Effector memory CD4-positive, alpha-beta T cell (primary cell): ENCODE results near the gene CMTM3.
"Not testable (repeated sequence)": the region's sequence is repeated elsewhere in the genome, so short reads cannot be mapped to it uniquely, and the experiment has no call there.

Experiments used
- DNase-seq, 3 donors: peaks; one replicate each; pipeline ENCODE4 v3.0.0-alpha.2; 2020
- H3K27ac ChIP-seq: 2 replicates; pipeline ENCODE4 v1.7.0; 2013; ENCODE audit warnings: mild to moderate bottlenecking, low read length, moderate library complexity; ENCODE audit not compliant: insufficient read depth, poor library complexity, severe bottlenecking
- H3K27me3 ChIP-seq: replicated peaks from 2 replicates; pipeline ENCODE4 v1.7.0; 2013; ENCODE audit warnings: mild to moderate bottlenecking, low read length; ENCODE audit not compliant: insufficient read depth, control insufficient read depth, poor library complexity, severe bottlenecking
- H3K36me3 ChIP-seq: 2 replicates; pipeline ENCODE4 v1.7.0; 2013; ENCODE audit warnings: mild to moderate bottlenecking, low read length, moderate library complexity; ENCODE audit not compliant: control insufficient read depth, insufficient read depth
- H3K4me1 ChIP-seq: 2 replicates; pipeline ENCODE4 v1.7.0; 2013; ENCODE audit warnings: low read length, mild to moderate bottlenecking; ENCODE audit not compliant: control insufficient read depth, insufficient read depth, poor library complexity, severe bottlenecking
- H3K4me3 ChIP-seq: 2 replicates; pipeline ENCODE4 v1.7.0; 2013; ENCODE audit warnings: low read length, low read depth, mild to moderate bottlenecking; ENCODE audit not compliant: insufficient read depth, poor library complexity, severe bottlenecking
- H3K9me3 ChIP-seq: 2 replicates; pipeline ENCODE4 v1.7.0; 2013; ENCODE audit warnings: mild to moderate bottlenecking, low read length, moderate library complexity; ENCODE audit not compliant: control insufficient read depth
- total RNA-seq, 3 donors: gene quantifications; one replicate each; lab custom pipeline; 2026; lab: John Stamatoyannopoulos, UW

The CMTM3 gene, protein sequence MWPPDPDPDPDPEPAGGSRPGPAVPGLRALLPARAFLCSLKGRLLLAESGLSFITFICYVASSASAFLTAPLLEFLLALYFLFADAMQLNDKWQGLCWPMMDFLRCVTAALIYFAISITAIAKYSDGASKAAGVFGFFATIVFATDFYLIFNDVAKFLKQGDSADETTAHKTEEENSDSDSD
- 65.4 to 77.3 (median 77.1) reads per million in 3 donors for total RNA-seq

DNA sequence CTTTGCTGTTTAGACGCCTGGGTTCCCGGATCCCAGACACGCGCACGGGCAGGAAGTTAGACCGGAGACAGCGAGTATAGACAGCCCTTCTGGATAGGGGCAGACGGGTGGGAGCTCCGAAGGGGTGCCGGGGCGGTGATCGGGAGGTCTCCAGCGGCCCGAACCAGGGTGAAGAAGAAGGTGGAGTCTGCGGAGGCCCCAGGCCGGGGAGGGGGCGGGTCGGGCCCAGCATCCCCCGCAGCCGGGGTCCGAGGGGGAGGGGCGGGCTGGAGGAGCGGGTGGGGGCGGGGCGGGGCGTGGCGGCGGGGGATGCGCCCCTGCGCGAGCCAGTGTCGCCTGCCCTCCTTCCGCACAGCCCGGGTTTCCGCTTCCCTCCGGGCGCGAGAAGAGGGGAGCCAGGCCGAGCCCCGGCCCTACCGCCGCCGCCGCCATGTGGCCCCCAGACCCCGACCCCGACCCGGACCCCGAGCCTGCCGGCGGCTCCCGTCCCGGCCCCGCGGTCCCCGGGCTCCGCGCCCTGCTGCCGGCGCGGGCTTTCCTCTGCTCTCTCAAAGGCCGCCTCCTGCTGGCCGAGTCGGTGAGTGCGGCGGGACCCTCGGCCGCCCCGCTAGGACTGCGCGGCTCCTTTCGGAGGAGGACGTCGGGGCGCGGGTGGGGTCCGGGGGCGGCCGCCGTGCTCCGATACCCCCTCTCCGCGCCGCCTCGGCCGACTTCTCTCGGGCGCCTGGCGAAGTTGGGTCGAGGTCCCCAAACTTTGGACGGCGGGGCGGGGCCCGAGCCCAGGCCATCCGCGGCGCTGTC is at the start of gene CMTM3:
Gene CMTM3, plus strand, starts transcription at position 329 of the 801 bp plus-strand sequence. Its CDS starts 102 bp downstream, at position 431.
- DNase-seq = peak; percentile 32 to 56 (median 46)
- Histone ChIP-seq H3K36me3 (peaks cover 8% of the 10 kb centered on the region), H3K9me3 (no peaks in the 10 kb centered on the region), H3K4me3 (peak within 1 kb of the TSS; percentile 85), H3K27ac (peak within 1 kb of the TSS; percentile 79), H3K4me1 (peaks cover 20% of the 10 kb centered on the region), H3K27me3 (no peaks in the 10 kb centered on the region)

DNA sequence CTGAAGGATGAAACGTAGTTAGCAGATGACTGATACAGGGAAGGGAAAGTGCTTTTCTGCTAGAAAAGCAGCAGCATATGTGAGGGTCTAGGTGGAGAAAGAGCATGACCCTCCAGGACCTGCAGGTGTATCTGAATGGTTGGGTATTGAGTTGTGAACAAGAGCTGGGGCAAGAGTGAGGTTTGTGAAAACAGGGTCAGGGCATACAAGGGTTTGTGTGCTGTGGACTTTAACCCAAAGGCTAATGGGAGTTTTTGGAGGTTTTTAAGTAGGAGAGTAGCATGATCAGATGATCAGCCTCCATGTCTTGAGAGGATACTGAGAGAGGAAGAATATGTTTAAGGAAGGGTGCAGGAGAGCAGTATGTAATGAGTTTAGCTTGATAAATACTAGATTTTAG is 44.4 kb upstream of the CMTM3 start:
- Histone ChIP-seq H3K27ac (no peak overlapping the region), H3K4me3 (no peak overlapping the region), H3K9me3 (no peaks in the 10 kb centered on the region), H3K36me3 (peaks cover 13% of the 10 kb centered on the region), H3K4me1 (peaks cover 41% of the 10 kb centered on the region), H3K27me3 (no peaks in the 10 kb centered on the region)
- DNase-seq = no peak

DNA sequence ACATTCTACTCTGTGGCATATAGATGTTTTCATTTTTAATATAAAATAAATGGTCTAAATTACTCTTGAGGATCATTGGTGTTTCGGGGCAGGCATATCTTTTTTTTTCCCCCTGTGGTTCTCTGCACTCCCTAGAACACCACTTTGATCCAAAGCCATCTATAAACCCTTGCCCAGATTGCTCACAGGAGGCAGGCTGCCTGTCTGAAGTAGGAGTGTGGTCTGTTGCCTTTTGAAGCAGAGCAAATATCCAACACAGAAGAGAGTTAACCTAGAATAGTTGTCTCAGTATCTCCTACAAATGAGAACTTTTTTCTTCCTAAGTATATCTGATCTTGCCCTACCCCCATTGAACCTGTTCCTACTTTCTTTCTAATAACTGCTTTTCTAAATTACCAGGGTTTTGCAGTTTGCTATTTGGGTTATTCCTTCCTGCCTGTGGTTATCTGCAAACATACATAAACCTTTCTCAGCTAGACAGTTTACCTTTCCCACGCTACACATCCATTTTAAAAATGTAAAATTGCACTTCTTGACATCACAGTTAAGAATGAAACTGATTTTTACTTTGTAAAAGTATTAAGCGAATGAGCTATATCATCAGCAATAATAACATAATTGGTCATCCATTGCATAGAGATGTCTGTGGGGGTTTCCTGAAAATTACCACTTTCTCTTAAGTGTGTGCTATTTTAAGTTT is 43.0 kb upstream of the CMTM3 start:
- no peak for DNase-seq
- Histone ChIP-seq H3K27me3 (no peaks in the 10 kb centered on the region), H3K27ac (peak overlapping the region; percentile 41), H3K4me1 (peaks cover 30% of the 10 kb centered on the region), H3K4me3 (no peak overlapping the region), H3K36me3 (peaks cover 24% of the 10 kb centered on the region), H3K9me3 (no peaks in the 10 kb centered on the region)

DNA sequence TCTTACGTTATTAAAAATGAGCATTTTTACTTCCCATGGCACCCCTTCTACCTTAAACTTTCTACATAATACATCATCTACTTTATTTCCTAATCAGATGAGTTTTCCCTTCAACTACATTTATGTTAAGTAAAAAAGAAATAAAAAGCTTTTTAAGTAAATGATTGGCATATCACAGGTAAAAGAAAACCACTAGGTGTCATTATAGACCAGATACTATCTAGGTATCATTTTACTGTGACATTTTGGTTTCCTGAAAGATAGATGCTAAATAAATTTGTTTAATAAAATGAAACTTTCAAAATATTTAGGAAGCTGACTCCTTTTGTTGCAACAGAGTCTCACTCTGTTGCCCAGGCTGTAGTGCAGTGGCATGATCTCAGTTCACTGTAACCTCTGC is 42.1 kb upstream of the CMTM3 start:
- H3K36me3 ChIP-seq = peaks cover 28% of the 10 kb centered on the region

DNA sequence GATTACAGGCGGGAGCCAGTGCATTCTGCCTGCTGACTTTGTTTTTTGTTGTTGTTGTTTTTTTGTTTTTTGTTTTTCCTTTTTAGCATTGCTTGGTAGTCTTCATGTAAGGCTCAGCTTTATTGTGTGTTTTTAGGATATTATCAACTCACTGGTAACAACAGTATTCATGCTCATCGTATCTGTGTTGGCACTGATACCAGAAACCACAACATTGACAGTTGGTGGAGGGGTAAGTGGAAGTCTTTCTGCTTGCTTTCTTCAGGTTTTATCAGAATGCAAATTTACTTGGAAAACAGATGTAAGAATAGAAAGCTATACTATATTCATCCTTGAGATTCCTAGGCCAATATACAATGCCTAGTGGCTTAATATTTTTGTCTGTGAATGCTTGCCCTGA is 41.5 kb upstream of the CMTM3 start:
- peaks cover 30% of the 10 kb centered on the region for H3K4me1 ChIP-seq
- no peak for DNase-seq
- H3K36me3 ChIP-seq = peaks cover 28% of the 10 kb centered on the region
- no peaks in the 10 kb centered on the region for H3K27me3 ChIP-seq
- no peak overlapping the region for H3K27ac ChIP-seq
- H3K4me3 ChIP-seq = no peak overlapping the region
- H3K9me3 ChIP-seq = no peaks in the 10 kb centered on the region

More for the DNA sequence above, 42.1 kb upstream of the CMTM3 start:
- no peak for DNase-seq
- Histone ChIP-seq H3K27me3 (no peaks in the 10 kb centered on the region), H3K4me3 (no peak overlapping the region), H3K9me3 (no peaks in the 10 kb centered on the region), H3K4me1 (peaks cover 30% of the 10 kb centered on the region), H3K27ac (no peak overlapping the region)

DNA sequence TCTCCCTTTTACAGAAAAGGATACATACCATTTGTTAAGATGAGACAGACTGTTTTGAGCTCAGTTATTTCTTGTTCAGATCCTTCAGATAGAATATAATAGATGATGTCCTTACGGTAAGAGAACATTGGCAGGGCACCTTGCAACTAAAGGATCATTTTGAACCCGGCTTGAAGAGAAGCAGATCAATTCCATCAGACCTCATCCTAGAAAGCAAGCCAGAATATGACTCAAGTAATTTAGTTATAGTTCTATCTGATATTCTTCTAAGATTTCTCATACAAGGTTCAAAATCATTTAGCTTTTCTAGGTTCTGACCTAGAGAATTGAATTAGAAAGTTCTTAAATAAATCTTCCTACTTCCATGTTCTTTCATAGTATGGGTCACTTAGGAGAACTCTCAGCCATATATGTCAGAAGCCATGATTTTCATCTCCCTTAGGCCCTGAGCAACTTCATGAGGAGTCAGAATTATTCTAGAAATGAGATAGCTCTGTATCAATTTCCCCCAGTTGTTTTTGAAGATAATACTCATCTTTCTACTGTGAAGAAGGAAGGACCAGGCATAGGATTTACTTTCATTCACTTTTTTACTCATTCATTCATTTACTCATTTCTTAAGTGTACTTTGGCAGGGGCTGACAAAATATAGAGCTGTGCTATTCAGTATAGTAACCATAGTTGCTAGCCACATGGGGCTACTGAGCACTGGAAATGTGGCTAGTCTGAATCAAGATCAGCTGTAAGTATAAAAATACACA is 40.8 kb upstream of the CMTM3 start:
- no peak overlapping the region for H3K4me3 ChIP-seq
- H3K36me3 ChIP-seq = peaks cover 21% of the 10 kb centered on the region
- H3K27me3 ChIP-seq = no peaks in the 10 kb centered on the region
- no peak for DNase-seq
- peaks cover 30% of the 10 kb centered on the region for H3K4me1 ChIP-seq
- H3K9me3 ChIP-seq = no peaks in the 10 kb centered on the region
- no peak overlapping the region for H3K27ac ChIP-seq

DNA sequence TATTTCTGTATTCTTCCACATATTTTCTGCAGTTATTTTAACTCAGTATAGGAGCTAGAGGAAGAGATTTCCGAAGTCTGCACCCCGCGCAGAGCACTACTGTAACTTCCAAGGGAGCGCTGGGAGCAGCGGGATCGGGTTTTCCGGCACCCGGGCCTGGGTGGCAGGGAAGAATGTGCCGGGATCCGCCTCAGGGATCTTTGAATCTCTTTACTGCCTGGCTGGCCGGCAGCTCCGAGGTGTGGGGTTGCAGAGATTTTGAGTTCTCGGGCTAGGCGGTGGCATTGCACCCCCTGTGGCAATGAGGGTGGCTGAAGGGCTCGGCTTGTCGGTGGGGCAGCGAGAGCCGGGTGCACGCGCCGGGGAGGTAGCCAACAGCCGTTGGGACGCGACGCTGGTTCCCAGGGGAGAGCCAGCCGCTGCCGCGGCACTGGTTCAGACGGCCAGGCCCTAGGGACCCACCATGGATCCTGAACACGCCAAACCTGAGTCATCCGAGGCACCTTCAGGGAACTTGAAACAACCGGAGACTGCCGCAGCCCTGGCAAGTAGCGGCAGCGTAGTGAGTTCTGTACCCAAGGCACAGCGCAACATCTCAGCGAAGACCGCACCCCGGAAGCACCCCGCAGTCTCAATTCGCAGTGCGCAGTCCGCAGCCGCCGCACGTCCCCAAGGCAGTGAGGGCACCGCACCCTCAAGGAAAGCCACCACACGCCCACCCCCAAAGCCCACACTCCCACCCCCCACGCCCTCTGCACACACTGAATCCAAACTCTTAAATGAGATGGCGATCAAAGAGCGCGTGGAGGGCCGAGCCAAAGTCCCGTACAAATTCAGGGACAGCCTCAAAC is 38.2 kb upstream of the CMTM3 start, which contains the start of gene CMTM1:
Gene CMTM1, plus strand, starts transcription at position 389 of the 851 bp plus-strand sequence. Its CDS starts 75 bp downstream, at position 464.
- DNase-seq = no peak
- H3K9me3 ChIP-seq = no peaks in the 10 kb centered on the region
- H3K36me3 ChIP-seq = peaks cover 15% of the 10 kb centered on the region
- no peak within 1 kb of the TSS for H3K27ac ChIP-seq
- H3K27me3 ChIP-seq = no peaks in the 10 kb centered on the region
- no peak within 1 kb of the TSS for H3K4me3 ChIP-seq
- peaks cover 20% of the 10 kb centered on the region for H3K4me1 ChIP-seq

DNA sequence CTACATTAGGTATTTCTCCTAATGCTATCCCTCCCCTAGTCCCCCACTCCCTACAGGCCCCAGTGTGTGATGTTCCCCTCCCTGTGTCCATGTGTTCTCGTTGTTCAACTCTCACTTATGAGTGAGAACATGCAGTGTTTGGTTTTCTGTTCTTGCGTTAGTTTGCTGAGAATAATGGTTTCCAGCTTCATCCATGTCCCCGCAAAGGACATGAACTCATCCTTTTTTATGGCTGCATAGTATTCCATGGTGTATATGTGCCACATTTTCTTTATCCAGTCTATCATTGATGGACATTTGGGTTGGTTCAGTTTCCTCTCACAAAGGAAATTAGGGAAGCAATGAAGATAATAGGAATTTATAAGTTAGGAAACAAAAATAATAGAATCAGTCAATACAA is 37.2 kb upstream of the CMTM3 start:
- Histone ChIP-seq H3K4me1 (peaks cover 10% of the 10 kb centered on the region), H3K36me3 (peaks cover 15% of the 10 kb centered on the region)
- not testable (repeated sequence) for H3K27ac ChIP-seq

DNA sequence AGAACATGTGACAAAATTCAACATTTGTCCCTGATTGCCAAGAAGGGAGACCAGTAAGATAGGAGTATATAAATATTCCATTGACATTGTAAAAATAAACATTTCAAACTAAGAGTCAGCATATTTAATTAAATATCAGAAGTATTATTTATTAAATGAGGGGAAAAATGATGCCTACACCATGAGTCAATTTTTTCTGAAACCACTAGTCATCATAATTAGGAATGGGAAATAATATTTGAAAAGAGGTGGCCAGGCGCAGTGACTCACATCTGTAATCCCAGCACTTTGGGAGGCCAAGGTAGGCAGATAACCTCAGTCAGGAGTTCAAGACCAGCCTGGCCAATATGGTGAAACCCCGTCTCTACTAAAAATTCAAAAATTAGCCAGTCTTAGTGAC is 36.1 kb upstream of the CMTM3 start:
- H3K27me3 ChIP-seq = no peaks in the 10 kb centered on the region
- H3K9me3 ChIP-seq = no peaks in the 10 kb centered on the region
- no peak overlapping the region for H3K4me3 ChIP-seq
- H3K27ac ChIP-seq = no peak overlapping the region
- no peak for DNase-seq
- H3K36me3 ChIP-seq = peaks cover 15% of the 10 kb centered on the region
- peaks cover under 1% of the 10 kb centered on the region for H3K4me1 ChIP-seq

More for the DNA sequence above, 37.2 kb upstream of the CMTM3 start:
- not testable (repeated sequence) for H3K27me3 ChIP-seq, H3K9me3 ChIP-seq, H3K4me3 ChIP-seq, DNase-seq
